PFSK-1 (cell line): ENCODE results near the gene ASCC1.

Experiments
- FOXP2 ChIP-seq: optimal IDR thresholded peaks from 2 replicates; pipeline ENCODE3; 2011; ENCODE audit warnings: borderline replicate concordance, control low read depth, inconsistent platforms; ENCODE audit not compliant: insufficient read depth; ENCODE audit errors: extremely low read length, extremely low read depth
- POLR2AphosphoS5 ChIP-seq: IDR thresholded peaks from 2 replicates; pipeline ENCODE4 v1.6.1; 2012; ENCODE audit warnings: low read depth, mild to moderate bottlenecking, control low read depth, low read length, moderate library complexity

The ASCC1 gene

GRCh38 chr10:72048450-72049124 is 167.5 kb downstream of the ASCC1 start:
- TF ChIP-seq POLR2AphosphoS5 (no peak), FOXP2 (peak; percentile 55)
